OCI-LY7 (cell line): ENCODE measurements around the gene PITX3.

Experiments
- EZH2phosphoT487 ChIP-seq: fragments of 200-600 bp; sonication (generic); IDR thresholded peaks from 2 replicates; pipeline ENCODE4 v1.6.1; 2018; ENCODE audit warnings: low read depth, borderline replicate concordance, mild to moderate bottlenecking, mixed run types, antibody characterized with exemption, low read length, moderate library complexity, mixed read lengths
- TF ChIP-seq, protein P1 (sequence below): fragments of 200-600 bp; sonication (generic); conservative IDR thresholded peaks from 2 replicates; pipeline ENCODE4 v1.5.1; 2014; ENCODE audit warnings: mild to moderate bottlenecking, antibody characterized with exemption, low read length, moderate library complexity, mixed read lengths

GRCh38 chr10:102261842-102262241 is 20.5 kb upstream of the PITX3 start:
- TF ChIP-seq, protein P1, sequence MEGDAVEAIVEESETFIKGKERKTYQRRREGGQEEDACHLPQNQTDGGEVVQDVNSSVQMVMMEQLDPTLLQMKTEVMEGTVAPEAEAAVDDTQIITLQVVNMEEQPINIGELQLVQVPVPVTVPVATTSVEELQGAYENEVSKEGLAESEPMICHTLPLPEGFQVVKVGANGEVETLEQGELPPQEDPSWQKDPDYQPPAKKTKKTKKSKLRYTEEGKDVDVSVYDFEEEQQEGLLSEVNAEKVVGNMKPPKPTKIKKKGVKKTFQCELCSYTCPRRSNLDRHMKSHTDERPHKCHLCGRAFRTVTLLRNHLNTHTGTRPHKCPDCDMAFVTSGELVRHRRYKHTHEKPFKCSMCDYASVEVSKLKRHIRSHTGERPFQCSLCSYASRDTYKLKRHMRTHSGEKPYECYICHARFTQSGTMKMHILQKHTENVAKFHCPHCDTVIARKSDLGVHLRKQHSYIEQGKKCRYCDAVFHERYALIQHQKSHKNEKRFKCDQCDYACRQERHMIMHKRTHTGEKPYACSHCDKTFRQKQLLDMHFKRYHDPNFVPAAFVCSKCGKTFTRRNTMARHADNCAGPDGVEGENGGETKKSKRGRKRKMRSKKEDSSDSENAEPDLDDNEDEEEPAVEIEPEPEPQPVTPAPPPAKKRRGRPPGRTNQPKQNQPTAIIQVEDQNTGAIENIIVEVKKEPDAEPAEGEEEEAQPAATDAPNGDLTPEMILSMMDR = no peak
- TF ChIP-seq EZH2phosphoT487 = no peak
